Measurements from ENCODE around the gene USP17L11.
"Not testable (repeated sequence)": the region's sequence is repeated elsewhere in the genome, so short reads cannot be mapped to it uniquely, and the experiment has no call there.

Gene USP17L11, protein sequence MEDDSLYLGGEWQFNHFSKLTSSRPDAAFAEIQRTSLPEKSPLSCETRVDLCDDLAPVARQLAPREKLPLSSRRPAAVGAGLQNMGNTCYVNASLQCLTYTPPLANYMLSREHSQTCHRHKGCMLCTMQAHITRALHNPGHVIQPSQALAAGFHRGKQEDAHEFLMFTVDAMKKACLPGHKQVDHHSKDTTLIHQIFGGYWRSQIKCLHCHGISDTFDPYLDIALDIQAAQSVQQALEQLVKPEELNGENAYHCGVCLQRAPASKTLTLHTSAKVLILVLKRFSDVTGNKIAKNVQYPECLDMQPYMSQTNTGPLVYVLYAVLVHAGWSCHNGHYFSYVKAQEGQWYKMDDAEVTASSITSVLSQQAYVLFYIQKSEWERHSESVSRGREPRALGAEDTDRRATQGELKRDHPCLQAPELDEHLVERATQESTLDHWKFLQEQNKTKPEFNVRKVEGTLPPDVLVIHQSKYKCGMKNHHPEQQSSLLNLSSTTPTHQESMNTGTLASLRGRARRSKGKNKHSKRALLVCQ

DNA sequence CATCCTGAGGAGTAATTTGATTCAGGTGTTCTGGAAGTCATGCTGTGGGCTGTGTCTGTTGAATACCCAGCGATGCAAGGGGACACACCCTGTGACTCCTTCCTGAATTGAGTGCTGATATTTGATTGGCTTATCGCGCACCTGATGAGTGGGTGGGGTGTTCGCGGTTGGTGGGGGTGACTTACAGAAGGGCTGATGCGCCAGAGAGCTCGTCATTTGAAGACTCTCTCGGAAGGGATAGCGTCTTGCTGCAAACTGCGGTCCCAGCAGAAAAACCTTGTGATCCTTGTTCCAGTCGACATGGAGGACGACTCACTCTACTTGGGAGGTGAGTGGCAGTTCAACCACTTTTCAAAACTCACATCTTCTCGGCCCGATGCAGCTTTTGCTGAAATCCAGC is at the start of gene USP17L11:
TSS of gene USP17L11 (plus strand) at position 301 of the 400 bp plus-strand sequence. CDS start at position 301, 0 bp downstream.
- DNase-seq = not testable (repeated sequence)

- not testable (repeated sequence) for DNase-seq
These were observed 49.2 kb upstream of the USP17L11 start for GRCh38 chr4:9165990-9166389.

DNA sequence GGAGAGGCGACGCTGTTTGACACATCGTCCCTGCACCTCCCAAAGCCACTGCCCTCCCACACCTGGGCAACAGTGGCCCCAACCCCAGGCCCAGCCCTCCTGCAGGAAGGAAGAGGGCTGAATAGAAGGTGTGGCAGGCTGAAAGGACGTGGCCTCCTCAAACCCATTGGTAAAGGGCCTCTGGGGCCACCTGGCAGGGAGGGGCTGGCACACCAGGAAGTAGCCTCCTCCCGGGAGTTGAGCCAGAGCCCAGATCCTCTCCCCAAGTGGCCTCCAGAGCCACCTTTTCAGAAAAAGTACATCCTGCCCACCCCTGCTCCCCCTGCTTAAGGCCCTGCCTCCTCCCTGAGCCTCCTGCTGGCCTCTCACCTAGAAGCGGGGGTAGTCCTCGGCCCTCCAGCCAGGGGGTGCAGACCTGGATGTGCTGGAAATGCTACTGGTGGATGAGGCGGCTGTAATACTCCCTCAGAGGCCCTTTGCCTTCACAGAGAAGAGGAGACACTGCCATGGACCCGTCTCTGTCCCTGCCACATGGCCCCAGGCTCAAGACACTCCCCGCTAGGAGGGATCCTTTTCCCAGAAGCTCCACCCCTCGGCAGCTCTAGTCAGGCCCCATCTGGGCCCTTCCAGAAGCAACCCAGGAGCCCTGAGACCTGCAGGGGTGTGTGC is 45.3 kb upstream of the USP17L11 start, which contains the start of gene FAM90A26:
TSS of gene FAM90A26 (plus strand) at position 619 of the 669 bp plus-strand sequence. CDS start 2,764 bp downstream, outside the sequence.
- not testable (repeated sequence) for DNase-seq

GRCh38 chr4:9210357-9210756 is 4.8 kb upstream of the USP17L11 start, which contains the start of gene USP17L10:
TSS of gene USP17L10 (plus strand) at chr4:9210657. CDS start at chr4:9210657, 0 bp downstream.
- DNase-seq = not testable (repeated sequence)

- not testable (repeated sequence) for DNase-seq
These were observed 504 bp upstream of the USP17L11 start for GRCh38 chr4:9214701-9215100.

GRCh38 chr4:9219852-9220251 is 4.6 kb downstream of the USP17L11 start, which contains the start of gene USP17L12:
TSS of gene USP17L12 (plus strand) at chr4:9220152. CDS start at chr4:9220152, 0 bp downstream.
- DNase-seq = not testable (repeated sequence)

GRCh38 chr4:9224596-9224995 is 9.4 kb downstream of the USP17L11 start, which contains the start of gene USP17L13:
TSS of gene USP17L13 (plus strand) at chr4:9224896. CDS start at chr4:9224896, 0 bp downstream.
- not testable (repeated sequence) for DNase-seq

GRCh38 chr4:9230249-9230648 is 15.0 kb downstream of the USP17L11 start:
- not testable (repeated sequence) for DNase-seq

GRCh38 chr4:9234085-9234484 is 18.9 kb downstream of the USP17L11 start, which contains the start of gene USP17L15:
TSS of gene USP17L15 (plus strand) at chr4:9234385. CDS start at chr4:9234385, 0 bp downstream.
- DNase-seq = not testable (repeated sequence)

GRCh38 chr4:9238461-9238860 is 23.3 kb downstream of the USP17L11 start:
- not testable (repeated sequence) for DNase-seq

DNA sequence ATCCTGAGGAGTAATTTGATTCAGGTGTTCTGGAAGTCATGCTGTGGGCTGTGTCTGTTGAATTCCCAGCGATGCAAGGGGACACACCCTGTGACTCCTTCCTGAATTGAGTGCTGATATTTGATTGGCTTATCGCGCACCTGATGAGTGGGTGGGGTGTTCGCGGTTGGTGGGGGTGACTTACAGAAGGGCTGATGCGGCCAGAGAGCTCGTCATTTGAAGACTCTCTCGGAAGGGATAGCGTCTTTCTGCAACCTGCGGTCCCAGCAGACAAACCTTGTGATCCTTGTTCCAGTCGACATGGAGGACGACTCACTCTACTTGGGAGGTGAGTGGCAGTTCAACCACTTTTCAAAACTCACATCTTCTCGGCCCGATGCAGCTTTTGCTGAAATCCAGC is 28.4 kb downstream of the USP17L11 start, which contains the start of gene USP17L17:
TSS of gene USP17L17 (plus strand) at position 301 of the 400 bp plus-strand sequence. CDS start at position 301, 0 bp downstream.
- not testable (repeated sequence) for DNase-seq

- DNase-seq = not testable (repeated sequence)
These were observed 32.9 kb downstream of the USP17L11 start, which contains the start of gene USP17L18 for GRCh38 chr4:9247953-9248680. TSS of gene USP17L18 (plus strand) at chr4:9248630. CDS start at chr4:9248630, 0 bp downstream.

DNA sequence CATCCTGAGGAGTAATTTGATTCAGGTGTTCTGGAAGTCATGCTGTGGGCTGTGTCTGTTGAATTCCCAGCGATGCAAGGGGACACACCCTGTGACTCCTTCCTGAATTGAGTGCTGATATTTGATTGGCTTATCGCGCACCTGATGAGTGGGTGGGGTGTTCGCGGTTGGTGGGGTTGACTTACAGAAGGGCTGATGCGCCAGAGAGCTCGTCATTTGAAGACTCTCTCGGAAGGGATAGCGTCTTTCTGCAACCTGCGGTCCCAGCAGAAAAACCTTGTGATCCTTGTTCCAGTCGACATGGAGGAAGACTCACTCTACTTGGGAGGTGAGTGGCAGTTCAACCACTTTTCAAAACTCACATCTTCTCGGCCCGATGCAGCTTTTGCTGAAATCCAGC is 37.9 kb downstream of the USP17L11 start, which contains the start of gene USP17L19:
TSS of gene USP17L19 (plus strand) at position 301 of the 400 bp plus-strand sequence. CDS start at position 301, 0 bp downstream.
- DNase-seq = not testable (repeated sequence)

DNA sequence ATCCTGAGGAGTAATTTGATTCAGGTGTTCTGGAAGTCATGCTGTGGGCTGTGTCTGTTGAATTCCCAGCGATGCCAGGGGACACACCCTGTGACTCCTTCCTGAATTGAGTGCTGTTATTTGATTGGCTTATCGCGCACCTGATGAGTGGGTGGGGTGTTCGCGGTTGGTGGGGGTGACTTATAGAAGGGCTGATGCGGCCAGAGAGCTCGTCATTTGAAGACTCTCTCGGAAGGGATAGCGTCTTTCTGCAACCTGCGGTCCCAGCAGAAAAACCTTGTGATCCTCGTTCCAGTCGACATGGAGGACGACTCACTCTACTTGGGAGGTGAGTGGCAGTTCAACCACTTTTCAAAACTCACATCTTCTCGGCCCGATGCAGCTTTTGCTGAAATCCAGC is 42.6 kb downstream of the USP17L11 start, which contains the start of gene USP17L20:
TSS of gene USP17L20 (plus strand) at position 301 of the 400 bp plus-strand sequence. CDS start at position 301, 0 bp downstream.
- not testable (repeated sequence) for DNase-seq

GRCh38 chr4:9262572-9262971 is 47.4 kb downstream of the USP17L11 start, which contains the start of gene USP17L21:
TSS of gene USP17L21 (plus strand) at chr4:9262872. CDS start at chr4:9262872, 0 bp downstream.
- not testable (repeated sequence) for DNase-seq

Measured in activated naive CD4-positive, alpha-beta T cell (primary cell).